HG03432 (cell line): ENCODE data around the gene OPA3.

ENCODE experiments used
- ATAC-seq: cut with Tn5 transposase; IDR thresholded peaks from one replicate; pipeline ENCODE4 v1.9.1; 2021; ENCODE audit warnings: mild to moderate bottlenecking, moderate library complexity; ENCODE audit not compliant: unreplicated experiment

The OPA3 gene

DNA sequence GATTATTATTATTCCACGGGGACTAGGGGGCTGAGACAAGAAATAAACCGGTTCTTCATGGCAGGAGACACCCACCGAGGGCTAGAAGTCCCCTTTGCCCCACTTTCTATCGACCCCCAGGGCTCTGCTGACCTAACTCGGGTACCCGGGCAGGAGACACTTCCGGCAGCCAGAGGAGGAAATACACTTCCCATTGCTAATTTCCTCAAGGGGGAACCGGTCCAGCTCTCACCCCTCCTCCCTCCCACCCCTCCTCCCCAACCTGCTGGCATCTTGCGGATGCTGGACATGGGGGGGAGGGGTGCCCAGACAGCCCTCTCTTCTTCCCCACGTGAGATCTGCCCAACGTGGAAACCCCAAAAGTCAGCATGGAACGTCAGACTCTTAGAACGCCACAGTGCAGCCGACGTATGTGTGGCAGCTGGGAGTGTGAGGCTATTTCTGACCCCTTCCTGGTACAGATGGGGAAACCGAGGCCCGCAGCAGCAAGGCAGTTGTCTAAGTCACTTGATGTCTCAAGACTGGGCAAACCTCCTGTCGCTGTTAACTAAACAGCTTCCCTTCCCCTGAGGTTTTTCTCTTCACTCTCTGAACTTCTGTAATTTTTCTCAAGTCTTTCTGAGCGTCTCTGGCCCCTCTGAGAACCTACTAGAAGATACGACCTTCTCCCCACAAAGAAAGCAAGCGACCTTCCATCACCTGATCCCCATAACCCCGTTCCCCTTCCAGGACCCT is 13.8 kb upstream of the OPA3 start:
- ATAC-seq, result no peak

GRCh38 chr19:45597425-45598111 is 13.0 kb upstream of the OPA3 start:
- no peak for ATAC-seq

- no peak for ATAC-seq
Measured at GRCh38 chr19:45595814-45596213, 11.2 kb upstream of the OPA3 start.

GRCh38 chr19:45593520-45593919 is 8.9 kb upstream of the OPA3 start:
- ATAC-seq, result no peak

DNA sequence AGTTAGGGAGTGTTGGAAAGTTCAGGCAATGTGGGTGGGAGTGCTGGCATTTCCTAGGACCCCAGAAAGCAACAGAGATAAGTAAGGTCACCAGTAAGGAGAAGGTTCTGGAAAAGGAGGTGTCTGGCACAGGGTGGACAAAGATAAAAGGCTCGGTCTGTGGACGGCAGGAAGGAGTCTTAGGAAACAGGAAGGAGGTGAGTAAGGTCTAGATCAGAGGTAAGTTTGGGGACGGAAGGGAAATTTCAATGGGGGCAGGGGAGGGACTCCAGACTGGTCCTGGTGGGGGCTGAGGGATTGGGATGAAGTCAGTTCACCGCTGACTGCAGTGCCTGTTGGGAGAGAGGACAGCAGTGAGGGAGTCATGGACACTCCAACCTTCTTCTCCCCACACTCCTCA is 7.8 kb upstream of the OPA3 start:
- no peak for ATAC-seq

- no peak for ATAC-seq
Measured at GRCh38 chr19:45591638-45592005, 7.0 kb upstream of the OPA3 start.

DNA sequence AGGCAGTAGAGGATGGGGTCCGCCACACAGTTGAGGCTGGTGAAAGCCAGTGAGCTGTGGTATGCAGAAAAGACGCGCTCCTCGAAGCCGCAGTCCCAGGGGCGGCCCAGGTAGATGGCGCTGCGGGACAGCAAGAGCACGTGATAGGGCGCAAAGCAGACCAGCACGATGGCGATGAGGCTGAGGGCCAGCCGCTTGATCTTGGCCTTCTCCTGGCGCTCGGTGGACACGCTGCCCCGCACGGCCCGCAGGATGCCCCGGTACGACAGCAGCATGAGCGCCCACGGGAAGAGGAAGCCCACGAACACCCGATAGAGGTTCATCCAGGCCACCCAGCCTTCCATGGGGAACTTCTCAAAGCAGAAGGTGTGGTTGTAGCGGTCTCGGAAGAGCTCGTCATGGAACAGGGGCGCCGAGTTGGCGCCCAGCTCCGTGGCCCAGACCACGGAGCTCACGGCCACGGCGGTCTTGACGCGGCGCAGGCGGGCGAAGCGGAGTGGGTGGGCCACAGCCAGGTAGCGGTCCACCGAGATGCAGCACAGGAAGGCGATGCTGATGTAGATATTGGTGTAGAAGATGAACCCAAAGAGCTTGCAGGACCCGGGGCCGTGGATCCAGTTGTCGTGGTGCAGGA is 6.5 kb upstream of the OPA3 start:
- no peak for ATAC-seq

DNA sequence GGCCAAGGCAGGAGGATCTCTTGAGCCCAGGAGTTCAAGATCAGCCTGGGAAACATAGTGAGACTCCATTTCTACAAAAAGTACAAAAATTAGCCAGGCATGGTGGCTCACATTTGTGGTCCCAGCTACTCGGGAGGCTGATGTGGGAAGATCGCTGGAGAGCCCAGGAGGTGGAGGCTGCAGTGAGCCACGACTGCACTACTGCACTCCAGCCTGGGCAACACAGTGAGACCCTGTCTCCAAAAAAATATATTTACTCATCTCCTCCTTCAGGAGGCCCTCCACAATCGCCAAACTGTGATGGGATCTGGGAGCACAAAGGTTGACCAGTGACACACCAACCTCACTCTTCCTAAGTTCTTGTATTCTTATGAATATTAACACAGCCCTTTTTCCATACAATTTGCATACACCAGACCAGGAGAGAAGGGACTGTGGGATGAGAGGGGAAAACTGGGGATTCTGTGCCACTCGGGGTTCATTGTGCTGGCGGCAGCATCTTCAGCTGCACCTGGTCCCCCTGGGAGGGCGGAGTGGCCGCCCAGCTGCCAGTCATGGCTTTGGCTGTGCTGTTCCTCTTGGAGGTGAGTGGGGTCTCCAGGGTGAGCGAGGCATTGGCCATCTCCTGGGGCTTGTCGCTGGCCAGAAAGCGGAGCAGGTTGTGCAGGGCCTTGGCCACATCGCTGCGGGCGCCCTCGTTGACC is 5.8 kb upstream of the OPA3 start:
- ATAC-seq, result no peak

GRCh38 chr19:45589768-45590167 is 5.2 kb upstream of the OPA3 start:
- ATAC-seq, result no peak

GRCh38 chr19:45587873-45588272 is 3.3 kb upstream of the OPA3 start:
- ATAC-seq, result no peak

DNA sequence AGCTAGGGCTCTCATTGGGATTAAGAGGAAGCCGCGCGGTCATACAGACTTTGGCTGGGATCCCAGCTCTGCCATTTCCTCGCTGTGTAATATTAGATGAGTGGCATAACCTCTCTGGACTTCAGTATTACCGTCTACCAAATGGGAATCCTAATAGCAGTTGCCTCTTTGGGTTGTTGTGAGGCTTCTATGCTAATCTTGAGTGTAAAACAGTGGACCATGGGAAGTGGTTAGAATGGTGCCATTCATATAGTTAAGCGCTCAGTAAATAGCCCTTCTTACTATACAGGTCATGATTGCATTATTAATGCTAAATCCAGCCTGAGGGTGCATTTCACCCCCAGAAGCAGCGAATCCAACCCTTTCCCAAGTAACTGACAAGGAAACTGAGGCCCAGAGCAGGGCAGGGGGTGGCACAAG is 566 bp upstream of the OPA3 start:
- no peak for ATAC-seq

DNA sequence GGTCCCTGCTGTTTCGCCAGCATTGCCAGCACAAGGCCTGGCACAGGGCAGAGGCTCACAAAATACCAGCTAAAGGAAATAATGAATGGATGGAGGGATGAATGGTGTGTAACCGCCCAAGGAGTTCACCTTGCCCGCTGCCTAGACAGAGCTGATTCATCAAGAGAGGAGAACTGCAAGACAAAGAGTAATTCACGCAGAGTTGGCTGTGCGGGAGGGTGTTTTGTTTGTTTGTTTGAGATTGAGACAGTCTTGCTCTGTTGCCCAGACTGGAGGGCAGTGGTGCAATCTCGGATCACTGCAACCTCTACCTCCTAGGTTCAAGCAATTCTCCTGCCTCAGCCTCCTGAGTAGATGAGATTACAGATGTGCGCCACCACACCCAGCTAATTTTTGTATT is 3.0 kb downstream of the OPA3 start:
- ATAC-seq, result no peak

DNA sequence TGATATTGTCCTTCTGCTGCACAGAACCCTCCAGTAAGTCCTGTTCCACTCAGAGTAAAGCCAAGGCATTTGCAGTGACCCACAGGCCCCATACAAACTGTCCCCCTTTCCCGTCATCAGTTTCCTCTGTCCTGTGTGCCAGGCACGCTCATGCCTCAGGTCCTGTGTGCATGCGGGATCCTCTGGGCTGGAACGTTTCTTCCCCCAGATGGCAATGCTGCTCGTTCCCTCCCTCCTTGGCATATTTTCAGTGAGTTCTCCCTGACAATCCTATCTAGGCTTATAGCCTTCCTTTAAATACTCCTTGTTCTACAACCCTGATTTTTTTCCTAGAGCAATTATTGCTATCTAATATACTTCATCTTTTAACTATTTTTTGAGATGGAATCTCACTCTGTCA is 5.7 kb downstream of the OPA3 start:
- no peak for ATAC-seq

GRCh38 chr19:45577111-45577905 is 7.3 kb downstream of the OPA3 start:
- ATAC-seq, result no peak

DNA sequence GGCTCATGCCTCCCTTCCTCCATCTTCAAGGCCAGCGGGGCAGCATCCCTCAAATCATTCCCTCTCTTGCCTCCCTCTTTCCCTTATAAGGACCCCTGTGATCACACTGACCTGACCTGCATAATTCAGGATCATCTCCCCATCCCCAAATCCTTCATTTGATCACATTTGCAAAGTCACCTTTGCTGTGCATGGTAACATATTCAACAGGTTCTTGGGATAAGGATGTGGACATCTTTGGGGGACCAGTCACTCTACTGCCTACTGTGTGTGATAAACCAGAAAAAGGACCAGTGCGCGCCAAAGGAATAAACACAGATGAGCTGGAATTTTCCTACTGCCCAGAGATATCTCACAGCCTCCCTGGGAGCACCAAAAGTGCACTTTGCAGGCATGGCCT is 7.9 kb downstream of the OPA3 start:
- ATAC-seq, result no peak

DNA sequence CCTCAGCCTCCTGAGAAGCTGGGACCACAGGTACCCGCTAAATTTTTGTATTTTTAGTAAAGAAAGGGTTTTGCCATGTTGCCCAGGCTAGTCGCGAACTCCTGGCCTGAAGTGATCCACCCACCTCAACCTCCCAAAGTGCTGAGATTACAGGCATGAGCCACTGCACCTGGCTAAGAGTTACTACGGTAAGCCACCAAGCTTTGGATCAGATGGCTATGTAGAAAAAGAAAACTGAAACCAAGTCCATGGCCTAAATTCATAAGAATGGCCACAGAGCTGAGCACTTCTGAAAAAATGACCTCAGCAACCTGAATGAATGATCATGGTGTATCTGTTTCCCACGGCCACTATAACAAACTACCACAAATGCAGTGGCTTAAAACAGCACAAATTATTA is 9.4 kb downstream of the OPA3 start:
- ATAC-seq, result no peak

DNA sequence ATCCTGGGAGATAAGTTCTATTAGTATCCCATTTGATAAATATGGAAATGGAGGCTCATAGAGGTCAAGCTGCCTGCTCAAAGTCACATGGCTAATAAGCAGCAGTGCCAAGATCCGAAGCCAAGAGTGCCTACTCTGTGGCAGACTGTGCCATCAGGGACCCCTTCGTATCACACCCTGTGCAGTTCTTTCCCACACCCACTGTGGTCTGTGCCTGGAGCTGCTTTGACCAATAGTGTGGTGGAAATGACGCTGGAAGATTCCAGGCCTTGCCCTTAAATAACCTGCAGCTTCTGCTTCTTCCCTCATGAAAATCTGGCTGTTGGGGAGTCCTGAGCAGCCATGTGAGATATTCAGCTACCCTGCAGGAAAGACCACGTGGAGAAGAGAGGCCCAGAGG is 10.1 kb downstream of the OPA3 start:
- no peak for ATAC-seq

- no peak for ATAC-seq
Measured at GRCh38 chr19:45571457-45572220, 13.0 kb downstream of the OPA3 start.

- ATAC-seq, result no peak
Measured at GRCh38 chr19:45569619-45570421, 14.8 kb downstream of the OPA3 start.
